Measurements from ENCODE around the gene TMEM270. TPM values are rescaled to one million over a fixed set of nuclear protein-coding genes. Genes with fewer than 3 reads are reported as not detected.
"Not testable (repeated sequence)": the region's sequence is repeated elsewhere in the genome, so short reads cannot be mapped to it uniquely, and the experiment has no call there.

TMEM270 gene
- total RNA-seq, 1 experiment from 2014 or later, result not detected

DNA sequence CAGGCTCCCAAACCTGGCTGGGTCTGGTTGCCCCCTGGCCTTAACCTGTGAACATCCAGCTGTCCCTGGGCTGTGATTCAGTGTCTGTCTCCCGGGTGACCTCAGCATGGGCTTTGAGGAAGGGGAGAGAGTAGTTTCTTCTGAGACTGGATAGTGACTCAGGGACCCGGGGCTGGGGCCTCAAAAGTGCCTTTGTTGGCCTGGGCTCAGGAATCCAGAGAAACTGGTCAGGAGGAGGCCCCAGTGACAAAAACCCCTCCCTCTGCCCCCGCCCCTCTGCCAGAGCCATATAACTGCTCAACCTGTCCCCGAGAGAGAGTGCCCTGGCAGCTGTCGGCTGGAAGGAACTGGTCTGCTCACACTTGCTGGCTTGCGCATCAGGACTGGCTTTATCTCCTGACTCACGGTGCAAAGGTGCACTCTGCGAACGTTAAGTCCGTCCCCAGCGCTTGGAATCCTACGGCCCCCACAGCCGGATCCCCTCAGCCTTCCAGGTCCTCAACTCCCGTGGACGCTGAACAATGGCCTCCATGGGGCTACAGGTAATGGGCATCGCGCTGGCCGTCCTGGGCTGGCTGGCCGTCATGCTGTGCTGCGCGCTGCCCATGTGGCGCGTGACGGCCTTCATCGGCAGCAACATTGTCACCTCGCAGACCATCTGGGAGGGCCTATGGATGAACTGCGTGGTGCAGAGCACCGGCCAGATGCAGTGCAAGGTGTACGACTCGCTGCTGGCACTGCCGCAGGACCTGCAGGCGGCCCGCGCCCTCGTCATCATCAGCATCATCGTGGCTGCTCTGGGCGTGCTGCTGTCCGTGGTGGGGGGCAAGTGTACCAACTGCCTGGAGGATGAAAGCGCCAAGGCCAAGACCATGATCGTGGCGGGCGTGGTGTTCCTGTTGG, 30.0 kb upstream of the TMEM270 start, which contains the start of gene CLDN4:
Gene CLDN4 (plus strand): TSS at position 316 of the 903 bp plus-strand sequence. CDS start 206 bp downstream, at position 522.
- Histone ChIP-seq H3K36me3 (no peaks in the 10 kb centered on the region), H3K9me3 (no peaks in the 10 kb centered on the region), H3K27me3 (no peaks in the 10 kb centered on the region), H3K4me3 (no peak within 1 kb of the TSS)
- DNase-seq, result no peak

DNA sequence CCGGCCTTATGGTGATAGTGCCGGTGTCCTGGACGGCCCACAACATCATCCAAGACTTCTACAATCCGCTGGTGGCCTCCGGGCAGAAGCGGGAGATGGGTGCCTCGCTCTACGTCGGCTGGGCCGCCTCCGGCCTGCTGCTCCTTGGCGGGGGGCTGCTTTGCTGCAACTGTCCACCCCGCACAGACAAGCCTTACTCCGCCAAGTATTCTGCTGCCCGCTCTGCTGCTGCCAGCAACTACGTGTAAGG, 29.4 kb upstream of the TMEM270 start:
- Histone ChIP-seq H3K4me3 (no peak overlapping the region), H3K9me3 (no peaks in the 10 kb centered on the region), H3K27me3 (no peaks in the 10 kb centered on the region), H3K36me3 (no peaks in the 10 kb centered on the region)
- no peak for DNase-seq

DNA sequence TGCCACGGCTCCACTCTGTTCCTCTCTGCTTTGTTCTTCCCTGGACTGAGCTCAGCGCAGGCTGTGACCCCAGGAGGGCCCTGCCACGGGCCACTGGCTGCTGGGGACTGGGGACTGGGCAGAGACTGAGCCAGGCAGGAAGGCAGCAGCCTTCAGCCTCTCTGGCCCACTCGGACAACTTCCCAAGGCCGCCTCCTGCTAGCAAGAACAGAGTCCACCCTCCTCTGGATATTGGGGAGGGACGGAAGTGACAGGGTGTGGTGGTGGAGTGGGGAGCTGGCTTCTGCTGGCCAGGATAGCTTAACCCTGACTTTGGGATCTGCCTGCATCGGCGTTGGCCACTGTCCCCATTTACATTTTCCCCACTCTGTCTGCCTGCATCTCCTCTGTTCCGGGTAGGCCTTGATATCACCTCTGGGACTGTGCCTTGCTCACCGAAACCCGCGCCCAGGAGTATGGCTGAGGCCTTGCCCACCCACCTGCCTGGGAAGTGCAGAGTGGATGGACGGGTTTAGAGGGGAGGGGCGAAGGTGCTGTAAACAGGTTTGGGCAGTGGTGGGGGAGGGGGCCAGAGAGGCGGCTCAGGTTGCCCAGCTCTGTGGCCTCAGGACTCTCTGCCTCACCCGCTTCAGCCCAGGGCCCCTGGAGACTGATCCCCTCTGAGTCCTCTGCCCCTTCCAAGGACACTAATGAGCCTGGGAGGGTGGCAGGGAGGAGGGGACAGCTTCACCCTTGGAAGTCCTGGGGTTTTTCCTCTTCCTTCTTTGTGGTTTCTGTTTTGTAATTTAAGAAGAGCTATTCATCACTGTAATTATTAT, 28.9 kb upstream of the TMEM270 start:
- Histone ChIP-seq H3K9me3 (no peaks in the 10 kb centered on the region), H3K27me3 (no peaks in the 10 kb centered on the region), H3K36me3 (no peaks in the 10 kb centered on the region), H3K4me3 (no peak overlapping the region)
- no peak for DNase-seq

DNA sequence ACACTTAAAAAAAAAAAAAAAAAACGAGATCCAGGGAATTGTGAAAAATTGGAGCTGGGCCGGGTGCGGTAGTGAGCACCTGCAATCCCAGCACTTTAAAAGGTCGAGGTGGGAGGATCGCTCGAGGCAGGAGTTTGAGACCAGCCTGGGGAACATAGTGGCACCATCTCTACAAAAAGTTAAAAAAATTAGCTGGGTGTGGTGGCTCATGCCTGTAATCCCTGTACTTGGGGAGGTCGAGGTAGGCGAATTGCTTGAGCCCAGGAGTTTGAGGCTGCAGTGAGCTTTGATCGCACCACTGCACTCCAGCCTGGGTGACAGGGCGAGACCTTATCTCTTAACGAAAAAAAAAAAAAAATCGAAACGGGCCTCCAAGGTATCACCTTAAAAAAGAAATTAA, 28.2 kb upstream of the TMEM270 start:
- Histone ChIP-seq H3K27me3 (no peaks in the 10 kb centered on the region), H3K4me3 (no peak overlapping the region), H3K9me3 (no peaks in the 10 kb centered on the region), H3K36me3 (no peaks in the 10 kb centered on the region)
- no peak for DNase-seq

DNA sequence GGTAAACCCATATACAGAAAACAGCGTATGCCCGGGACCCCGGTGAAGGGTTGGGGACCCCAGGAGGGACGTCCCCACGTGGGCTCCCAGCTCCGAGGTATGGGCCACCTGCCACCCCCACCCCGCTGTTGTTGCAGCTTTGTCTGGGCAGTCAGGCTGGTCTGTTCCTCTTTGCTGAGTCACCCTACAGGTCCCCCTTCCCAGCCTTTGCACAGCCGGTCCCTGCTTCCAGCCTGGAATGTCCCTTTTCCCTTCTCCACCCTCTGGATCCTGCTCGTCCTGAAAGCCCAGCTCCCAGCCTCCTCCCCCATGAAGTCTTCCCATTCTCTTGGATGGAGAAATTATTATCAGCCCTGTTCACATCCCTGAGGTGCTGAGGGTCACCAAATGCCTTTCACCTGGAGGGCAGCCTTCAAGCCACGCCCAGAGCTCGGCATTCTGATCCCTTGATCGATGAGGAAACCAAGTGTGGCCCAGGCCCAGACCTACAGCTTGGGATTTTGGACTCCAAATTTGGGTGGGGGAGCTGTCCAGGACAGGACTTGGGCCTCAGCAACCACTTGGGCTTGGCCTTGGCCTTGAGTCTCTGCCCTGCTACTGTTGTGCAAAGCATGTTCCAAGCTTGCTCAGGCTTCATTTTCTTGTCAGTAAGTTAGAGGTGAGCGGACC, 27.6 kb upstream of the TMEM270 start:
- H3K4me3 ChIP-seq, result no peak overlapping the region
- no peak for DNase-seq
- no peaks in the 10 kb centered on the region for H3K36me3 ChIP-seq
- no peaks in the 10 kb centered on the region for H3K9me3 ChIP-seq
- no peaks in the 10 kb centered on the region for H3K27me3 ChIP-seq

DNA sequence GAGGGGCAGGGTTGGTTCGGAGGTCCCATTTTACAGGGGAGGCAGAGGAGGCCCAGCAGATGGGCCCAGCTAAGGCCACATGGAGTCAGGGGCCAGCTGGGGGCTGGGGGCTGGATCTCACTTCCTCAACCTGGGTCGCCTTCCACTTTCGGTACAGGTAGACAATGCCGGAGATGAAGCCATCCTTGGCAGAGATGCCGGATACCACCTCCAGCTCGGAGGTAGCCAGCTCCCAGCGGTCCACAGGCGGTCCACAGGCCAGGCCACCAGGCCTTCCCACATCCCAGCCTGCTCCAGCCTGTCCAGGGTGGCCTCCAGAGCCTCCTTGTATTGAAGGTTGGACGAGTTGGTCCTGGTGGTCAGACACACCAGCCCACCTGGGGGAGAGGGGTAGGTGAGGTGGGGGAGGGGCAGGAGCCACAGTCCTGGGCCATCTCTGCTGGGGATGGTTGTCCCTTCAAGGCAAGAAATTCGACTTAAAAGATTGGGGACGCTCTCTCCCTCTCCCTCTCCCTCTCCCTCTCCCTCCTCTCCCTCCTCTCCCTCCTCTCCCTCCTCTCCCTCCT, 26.2 kb upstream of the TMEM270 start:
- H3K4me3 ChIP-seq, result no peak overlapping the region
- no peak for DNase-seq
- H3K9me3 ChIP-seq, result no peaks in the 10 kb centered on the region
- no peaks in the 10 kb centered on the region for H3K36me3 ChIP-seq
- H3K27me3 ChIP-seq, result no peaks in the 10 kb centered on the region

DNA sequence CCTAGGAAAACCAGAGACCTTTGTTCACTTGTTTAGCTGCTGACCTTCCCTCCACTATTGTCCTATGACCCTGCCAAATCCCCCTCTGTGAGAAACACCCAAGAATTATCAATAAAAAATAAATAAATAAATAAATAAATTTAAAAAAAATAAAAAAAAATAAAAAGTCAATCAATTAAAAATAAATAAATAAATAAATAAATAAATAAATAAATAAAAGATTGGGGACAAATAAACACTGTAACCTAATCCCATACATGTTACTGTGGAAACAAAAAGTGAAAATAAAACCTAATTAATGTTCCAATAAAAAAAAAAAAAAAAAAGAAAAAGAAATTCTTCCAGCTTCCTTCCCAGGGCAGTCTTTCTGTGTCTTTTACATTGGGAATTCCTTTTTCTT, 23.8 kb upstream of the TMEM270 start:
- not testable (repeated sequence) for DNase-seq, H3K27me3 ChIP-seq, H3K4me3 ChIP-seq, H3K36me3 ChIP-seq, H3K9me3 ChIP-seq

DNA sequence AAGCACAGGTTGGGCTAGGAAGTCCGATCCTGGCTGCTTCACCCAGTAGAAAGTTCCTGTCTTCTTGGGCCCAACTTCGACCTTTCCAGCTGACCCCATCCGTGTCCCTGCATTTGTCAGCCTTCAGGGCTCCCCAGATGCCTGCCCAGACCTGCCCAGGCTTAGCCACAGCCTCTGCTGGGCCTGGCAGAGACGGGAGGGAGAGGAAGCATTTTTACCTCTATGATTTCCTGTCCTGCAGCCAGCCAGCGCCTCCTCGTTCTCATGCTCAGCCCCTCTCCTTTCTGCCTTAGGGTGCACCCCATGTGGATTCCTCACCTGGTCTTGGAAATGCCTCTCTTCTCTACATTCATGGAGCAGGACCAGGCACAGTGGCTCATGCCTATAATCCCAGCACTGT, 22.3 kb upstream of the TMEM270 start:
- no peak for DNase-seq
- Histone ChIP-seq H3K36me3 (no peaks in the 10 kb centered on the region), H3K27me3 (no peaks in the 10 kb centered on the region), H3K9me3 (no peaks in the 10 kb centered on the region), H3K4me3 (no peak overlapping the region)

DNA sequence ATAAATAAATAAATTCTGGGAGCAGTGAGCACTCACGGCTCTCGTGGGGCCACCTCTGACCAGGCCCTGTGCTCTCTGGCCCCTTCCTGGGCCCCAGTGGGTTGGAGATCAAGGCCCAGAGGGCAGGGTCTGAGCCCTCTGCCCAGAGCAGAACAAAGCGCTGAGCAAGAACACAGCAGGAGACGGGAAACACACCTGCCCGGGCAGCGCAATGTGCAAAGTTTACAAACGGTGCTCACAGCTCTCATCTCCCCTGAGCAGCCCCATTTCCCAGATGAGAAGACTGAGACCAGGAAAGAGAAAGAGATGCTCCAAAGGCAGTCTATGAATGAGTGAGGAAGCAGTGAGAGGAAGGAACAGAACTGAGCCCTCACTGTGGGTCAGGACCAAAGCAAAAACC, 21.7 kb upstream of the TMEM270 start:
- DNase-seq, result no peak
- no peaks in the 10 kb centered on the region for H3K9me3 ChIP-seq

DNA sequence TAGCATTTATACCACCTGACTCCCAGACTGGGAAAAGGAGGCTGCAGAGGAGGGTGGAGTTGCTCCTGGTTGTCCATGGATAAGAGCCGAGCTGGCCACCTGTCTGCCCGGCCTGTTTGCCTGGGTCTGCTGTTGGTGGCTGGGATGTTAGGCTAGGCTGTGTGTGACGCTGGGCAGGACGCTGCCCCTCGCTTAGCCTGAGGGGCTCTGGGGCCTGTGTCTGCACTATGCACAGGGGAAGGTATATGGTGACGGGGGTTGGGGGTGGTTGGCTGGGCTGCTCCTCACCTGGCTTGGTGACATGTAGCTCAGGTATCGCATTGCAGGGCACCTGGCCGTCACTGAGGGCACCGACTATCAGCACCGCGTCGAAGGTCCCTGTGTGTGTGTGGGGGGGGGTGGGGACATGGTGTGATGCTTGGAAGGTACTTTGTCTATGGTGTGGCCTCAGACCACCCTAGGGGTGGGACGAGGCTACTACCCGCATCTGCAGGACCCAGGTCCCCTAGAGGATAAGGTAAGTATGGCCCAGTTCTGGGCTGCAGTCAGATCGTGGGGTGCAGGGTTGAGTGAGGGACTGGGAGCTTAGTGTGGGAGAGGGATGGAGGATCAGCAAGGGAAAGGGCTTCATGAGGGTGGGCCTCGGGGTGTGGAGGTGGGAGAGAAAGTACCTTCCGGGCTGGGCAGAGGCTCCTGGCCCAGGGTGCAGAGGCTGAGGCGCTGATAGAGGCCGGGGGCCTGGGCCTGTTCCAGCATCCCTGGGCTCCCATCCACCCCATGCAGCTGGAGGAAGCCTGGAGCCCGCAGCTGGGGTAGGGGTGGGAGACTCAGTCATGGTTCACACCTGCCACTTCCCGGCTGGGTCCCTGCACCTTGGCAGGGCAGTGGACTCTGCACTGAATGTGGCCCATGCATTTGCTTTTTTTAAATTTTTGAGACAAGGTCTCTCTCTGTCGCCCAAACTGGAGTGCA, 20.9 kb upstream of the TMEM270 start:
- H3K4me3 ChIP-seq, result no peak overlapping the region
- H3K36me3 ChIP-seq, result no peaks in the 10 kb centered on the region
- no peaks in the 10 kb centered on the region for H3K9me3 ChIP-seq
- DNase-seq, result no peak
- H3K27me3 ChIP-seq, result no peaks in the 10 kb centered on the region

More for the DNA sequence above, 21.7 kb upstream of the TMEM270 start:
- no peaks in the 10 kb centered on the region for H3K27me3 ChIP-seq
- no peak overlapping the region for H3K4me3 ChIP-seq
- no peaks in the 10 kb centered on the region for H3K36me3 ChIP-seq

DNA sequence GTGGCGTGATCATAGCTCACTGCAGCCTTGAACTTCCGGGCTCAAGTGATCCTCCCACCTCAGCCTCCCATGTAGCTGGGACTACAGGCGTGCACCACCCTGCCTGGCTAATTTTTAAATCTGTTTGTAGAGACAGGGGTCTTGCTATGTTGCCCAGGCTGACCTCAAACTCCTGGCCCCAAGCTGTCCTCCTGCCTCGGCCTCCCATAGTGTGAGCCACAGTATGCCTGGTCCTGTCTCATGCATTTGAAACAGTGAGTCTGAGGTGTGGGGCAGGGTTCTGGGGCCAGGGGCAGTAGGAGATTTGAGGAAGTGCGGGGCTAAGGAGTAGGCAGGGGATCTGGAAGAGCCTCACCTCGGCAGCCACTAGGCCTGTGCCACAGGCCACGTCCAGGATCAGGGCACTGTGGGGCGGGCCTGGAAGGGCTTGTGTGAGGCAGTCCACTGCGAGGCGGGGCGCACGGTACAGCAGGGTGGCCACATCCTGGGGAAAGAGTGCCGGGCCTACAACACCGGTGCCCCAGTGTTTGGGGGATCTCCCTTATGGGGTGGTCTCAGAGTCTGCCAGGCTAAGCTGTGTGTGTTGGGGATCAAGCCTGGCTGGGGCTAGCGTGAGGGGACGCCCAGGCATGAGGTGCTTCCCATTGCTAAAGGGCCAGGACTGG, 20.1 kb upstream of the TMEM270 start:
- no peak overlapping the region for H3K4me3 ChIP-seq
- no peaks in the 10 kb centered on the region for H3K27me3 ChIP-seq
- no peak for DNase-seq
- H3K9me3 ChIP-seq, result no peaks in the 10 kb centered on the region
- H3K36me3 ChIP-seq, result no peaks in the 10 kb centered on the region

DNA sequence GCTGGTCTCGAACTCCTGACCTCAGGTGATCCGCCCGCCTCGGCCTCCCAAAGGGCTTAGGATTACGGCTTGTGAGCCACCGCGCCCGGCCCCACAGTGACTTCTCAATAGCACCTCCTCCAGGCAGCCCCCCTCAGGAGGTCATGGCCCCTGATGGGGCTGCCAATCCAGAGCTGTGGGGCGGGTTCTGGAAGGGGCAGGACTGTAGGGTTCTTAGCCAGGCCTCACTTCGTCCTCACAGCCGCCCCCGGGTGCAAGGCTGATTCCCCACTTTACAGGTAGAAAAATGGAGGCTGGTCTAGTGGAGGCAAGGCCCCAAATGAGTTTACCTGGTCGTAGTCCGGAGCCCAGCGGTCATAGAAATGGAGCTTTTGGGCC, 19.3 kb upstream of the TMEM270 start:
- no peaks in the 10 kb centered on the region for H3K9me3 ChIP-seq
- peak overlapping the region; percentile 54 for H3K4me3 ChIP-seq
- DNase-seq, result no peak
- H3K36me3 ChIP-seq, result no peaks in the 10 kb centered on the region
- H3K27me3 ChIP-seq, result no peaks in the 10 kb centered on the region

DNA sequence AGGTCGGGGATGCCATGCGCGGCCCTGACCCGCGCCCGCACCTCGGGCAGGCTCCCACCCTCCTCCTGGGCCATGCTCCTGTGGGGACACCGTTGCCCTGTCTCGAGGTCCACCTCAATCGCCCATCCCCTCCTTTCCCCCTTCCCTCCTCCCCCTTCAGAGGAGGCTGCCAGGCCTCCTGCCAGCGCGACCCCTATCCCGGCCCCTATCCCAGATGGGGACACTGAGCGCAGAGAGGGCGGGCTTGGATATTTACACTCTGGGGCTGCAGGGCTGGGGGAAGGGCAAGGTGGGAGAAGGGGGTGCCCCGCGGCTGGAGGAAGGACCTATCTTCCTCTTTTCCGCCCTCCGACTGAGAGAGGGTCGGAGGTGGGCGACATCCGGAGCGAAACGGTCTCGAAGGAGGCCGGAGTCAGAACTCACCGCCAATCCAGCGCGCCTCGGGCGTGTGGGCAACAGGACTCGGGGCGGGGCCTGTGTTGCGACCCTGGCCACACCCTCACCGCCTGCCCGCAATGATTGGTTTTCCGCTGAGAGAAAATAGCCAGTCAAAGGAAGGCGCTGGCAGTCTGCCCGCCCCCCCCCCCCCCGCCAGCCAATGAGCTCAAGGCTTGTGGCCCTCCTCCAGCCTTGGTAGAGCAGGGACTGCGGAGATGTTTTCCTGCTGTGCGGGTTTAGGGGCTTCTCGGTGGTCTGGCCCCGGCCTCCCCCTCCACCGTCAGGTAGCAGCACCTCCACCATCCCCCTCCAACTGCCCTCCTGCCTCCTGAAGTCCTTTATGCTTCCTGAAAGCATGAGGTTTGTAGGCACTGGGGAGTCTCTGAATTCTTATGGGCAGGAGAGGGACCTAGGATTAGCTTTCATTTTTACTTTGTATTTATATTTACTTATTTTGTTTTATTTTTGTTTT, 18.6 kb upstream of the TMEM270 start, which contains the start of gene METTL27:
Gene METTL27 (minus strand): TSS at position 450 of the 910 bp plus-strand sequence. CDS start 376 bp downstream, at position 74.
- DNase-seq, result peak; percentile 90
- Histone ChIP-seq H3K36me3 (no peaks in the 10 kb centered on the region), H3K4me3 (peak within 1 kb of the TSS; percentile 54), H3K27me3 (no peaks in the 10 kb centered on the region), H3K9me3 (no peaks in the 10 kb centered on the region)

DNA sequence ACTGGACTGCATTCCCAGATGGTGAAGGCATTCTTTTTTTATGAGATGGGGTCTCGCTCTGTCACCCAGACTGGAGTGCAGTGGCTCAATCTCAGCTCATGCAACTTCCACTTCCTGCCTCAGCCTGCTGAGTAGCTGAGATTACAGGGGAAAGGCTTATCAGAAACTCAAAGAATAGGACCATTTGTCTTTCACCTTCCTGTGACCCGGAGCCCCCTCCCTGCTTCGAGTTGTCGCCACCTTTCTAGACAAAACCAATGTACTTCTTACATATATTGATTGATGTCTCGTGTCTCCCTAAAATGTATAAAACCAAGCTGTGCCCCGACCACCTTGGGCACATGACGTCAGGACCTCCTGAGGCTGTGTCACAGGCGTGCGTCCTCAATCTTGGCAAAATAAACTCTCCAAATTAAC, 16.8 kb upstream of the TMEM270 start:
- Histone ChIP-seq H3K9me3 (no peaks in the 10 kb centered on the region), H3K4me3 (no peak overlapping the region), H3K27me3 (no peaks in the 10 kb centered on the region), H3K36me3 (no peaks in the 10 kb centered on the region)
- no peak for DNase-seq
